ENCODE data around the gene KL. TPM values are rescaled to one million over a fixed set of nuclear protein-coding genes. Genes with fewer than 3 reads are reported as not detected.

KL gene
- total RNA-seq, 1 experiment from 2014 or later = not detected

DNA sequence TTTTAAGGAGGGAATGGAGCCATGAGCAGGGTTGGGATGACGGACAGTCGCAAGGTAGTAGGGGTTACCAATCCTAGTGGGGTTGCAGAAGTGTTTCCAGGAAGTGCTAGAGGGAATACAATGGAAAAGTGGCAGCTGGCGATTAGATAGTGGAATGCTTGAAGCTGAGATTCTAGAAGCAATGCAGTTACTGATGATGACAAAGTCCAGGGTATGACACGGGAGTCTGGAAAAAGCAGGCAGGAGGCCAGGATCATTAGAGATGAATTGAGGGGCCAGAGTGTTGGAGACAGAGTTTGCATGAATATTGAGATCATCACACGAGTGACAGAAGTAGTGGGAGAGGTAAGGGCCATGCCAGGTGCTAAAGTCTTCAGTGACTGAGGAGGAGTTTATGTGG, 17.3 kb upstream of the KL start:
- CTCF ChIA-PET = no interaction called here
- TF ChIP-seq, protein P1, sequence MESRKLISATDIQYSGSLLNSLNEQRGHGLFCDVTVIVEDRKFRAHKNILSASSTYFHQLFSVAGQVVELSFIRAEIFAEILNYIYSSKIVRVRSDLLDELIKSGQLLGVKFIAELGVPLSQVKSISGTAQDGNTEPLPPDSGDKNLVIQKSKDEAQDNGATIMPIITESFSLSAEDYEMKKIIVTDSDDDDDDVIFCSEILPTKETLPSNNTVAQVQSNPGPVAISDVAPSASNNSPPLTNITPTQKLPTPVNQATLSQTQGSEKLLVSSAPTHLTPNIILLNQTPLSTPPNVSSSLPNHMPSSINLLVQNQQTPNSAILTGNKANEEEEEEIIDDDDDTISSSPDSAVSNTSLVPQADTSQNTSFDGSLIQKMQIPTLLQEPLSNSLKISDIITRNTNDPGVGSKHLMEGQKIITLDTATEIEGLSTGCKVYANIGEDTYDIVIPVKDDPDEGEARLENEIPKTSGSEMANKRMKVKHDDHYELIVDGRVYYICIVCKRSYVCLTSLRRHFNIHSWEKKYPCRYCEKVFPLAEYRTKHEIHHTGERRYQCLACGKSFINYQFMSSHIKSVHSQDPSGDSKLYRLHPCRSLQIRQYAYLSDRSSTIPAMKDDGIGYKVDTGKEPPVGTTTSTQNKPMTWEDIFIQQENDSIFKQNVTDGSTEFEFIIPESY (IDR thresholded peaks at IDR 0.05; ENCODE audit: extremely low read depth, insufficient replicate concordance, low read length) = no peak
- no peak for TF ChIP-seq CBX3 (IDR thresholded peaks at IDR 0.05; ENCODE audit: low read depth)
- no peak for TF ChIP-seq EZH2 (IDR thresholded peaks at IDR 0.05)
- TF ChIP-seq ZNF274 (IDR thresholded peaks at IDR 0.05; ENCODE audit: low read depth, low read length) = no peak
- no peak for TF ChIP-seq ZFX (IDR thresholded peaks at IDR 0.05)
- TF ChIP-seq, protein P2, sequence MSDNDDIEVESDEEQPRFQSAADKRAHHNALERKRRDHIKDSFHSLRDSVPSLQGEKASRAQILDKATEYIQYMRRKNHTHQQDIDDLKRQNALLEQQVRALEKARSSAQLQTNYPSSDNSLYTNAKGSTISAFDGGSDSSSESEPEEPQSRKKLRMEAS (IDR thresholded peaks at IDR 0.05) = no peak
- TF ChIP-seq, protein P3, sequence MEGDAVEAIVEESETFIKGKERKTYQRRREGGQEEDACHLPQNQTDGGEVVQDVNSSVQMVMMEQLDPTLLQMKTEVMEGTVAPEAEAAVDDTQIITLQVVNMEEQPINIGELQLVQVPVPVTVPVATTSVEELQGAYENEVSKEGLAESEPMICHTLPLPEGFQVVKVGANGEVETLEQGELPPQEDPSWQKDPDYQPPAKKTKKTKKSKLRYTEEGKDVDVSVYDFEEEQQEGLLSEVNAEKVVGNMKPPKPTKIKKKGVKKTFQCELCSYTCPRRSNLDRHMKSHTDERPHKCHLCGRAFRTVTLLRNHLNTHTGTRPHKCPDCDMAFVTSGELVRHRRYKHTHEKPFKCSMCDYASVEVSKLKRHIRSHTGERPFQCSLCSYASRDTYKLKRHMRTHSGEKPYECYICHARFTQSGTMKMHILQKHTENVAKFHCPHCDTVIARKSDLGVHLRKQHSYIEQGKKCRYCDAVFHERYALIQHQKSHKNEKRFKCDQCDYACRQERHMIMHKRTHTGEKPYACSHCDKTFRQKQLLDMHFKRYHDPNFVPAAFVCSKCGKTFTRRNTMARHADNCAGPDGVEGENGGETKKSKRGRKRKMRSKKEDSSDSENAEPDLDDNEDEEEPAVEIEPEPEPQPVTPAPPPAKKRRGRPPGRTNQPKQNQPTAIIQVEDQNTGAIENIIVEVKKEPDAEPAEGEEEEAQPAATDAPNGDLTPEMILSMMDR (IDR thresholded peaks at IDR 0.05 in 2 of 3, conservative IDR thresholded peaks at IDR 0.05 in 1 of 3; ENCODE audit: borderline replicate concordance in 1 of 3, insufficient read depth in 1 of 3, low read depth in 2 of 3, low read length in 2 of 3) = no peak
- TF ChIP-seq ELF1 (IDR thresholded peaks at IDR 0.05; ENCODE audit: borderline replicate concordance, low read depth) = no peak
- no peak for TF ChIP-seq YY1 (IDR thresholded peaks at IDR 0.05; ENCODE audit: extremely low read depth, insufficient replicate concordance, low read depth, low read length)
- no peak for TF ChIP-seq EZH2phosphoT487 (IDR thresholded peaks at IDR 0.05; ENCODE audit: borderline replicate concordance)
- TF ChIP-seq SRF (IDR thresholded peaks at IDR 0.05; ENCODE audit: low read depth) = no peak
- no peak for TF ChIP-seq RAD21 (IDR thresholded peaks at IDR 0.05; ENCODE audit: low read depth)
- no peak for TF ChIP-seq POLR2A (IDR thresholded peaks at IDR 0.05; ENCODE audit: borderline replicate concordance, extremely low read depth, insufficient read depth, insufficient read length)
- TF ChIP-seq FOSL1 (IDR thresholded peaks at IDR 0.05; ENCODE audit: low read depth) = no peak
- no peak for TF ChIP-seq TCF7L2 (IDR thresholded peaks at IDR 0.05; ENCODE audit: borderline replicate concordance, extremely low read depth, insufficient read depth, insufficient read length)
- no peak for TF ChIP-seq JUND (IDR thresholded peaks at IDR 0.05)
- no peak for TF ChIP-seq SP1 (IDR thresholded peaks at IDR 0.05; ENCODE audit: low read depth)
- no peak for TF ChIP-seq CEBPB (IDR thresholded peaks at IDR 0.05; ENCODE audit: low read depth)
- no peak for TF ChIP-seq POLR2AphosphoS5 (IDR thresholded peaks at IDR 0.05; ENCODE audit: low read depth, low read length)
- H3K27ac ChIP-seq (ENCODE audit: low read depth, low read length) = no peak overlapping the region
- H3K4me2 ChIP-seq (ENCODE audit: low read length) = no peak overlapping the region
- BruUV-seq (replicated peaks) = no TSS peak
- H2AFZ ChIP-seq (ENCODE audit: low read depth, low read length, poor library complexity, severe bottlenecking) = no peak overlapping the region
- no peaks in the 10 kb centered on the region for H3K79me2 ChIP-seq (ENCODE audit: insufficient read depth, low read length)
- no peak overlapping the region for H3K9ac ChIP-seq (ENCODE audit: low read length)
- H3K9me3 ChIP-seq (ENCODE audit: control insufficient read depth in 1 of 2, insufficient read depth in 1 of 2, low read depth in 1 of 2, low read length in 2 of 2) = no peaks in the 10 kb centered on the region
- H3K9me2 ChIP-seq (ENCODE audit: insufficient read depth) = no peaks in the 10 kb centered on the region
- no peaks in the 10 kb centered on the region for H3K4me1 ChIP-seq (ENCODE audit: control insufficient read depth in 1 of 2, insufficient read depth in 2 of 2, low read length in 2 of 2)
- ATAC-seq = no peak
- H3K36me3 ChIP-seq (ENCODE audit: control insufficient read depth in 1 of 2, insufficient read depth in 2 of 2, low read length in 2 of 2) = no peaks in the 10 kb centered on the region
- no peaks in the 10 kb centered on the region for H3K27me3 ChIP-seq (ENCODE audit: insufficient read depth, low read length)
- POLR2A ChIA-PET = no interaction called here
- H3K4me3 ChIP-seq (replicated peaks in 1 of 2; ENCODE audit: low read depth in 1 of 2, low read length in 2 of 2) = no peak overlapping the region
- intact Hi-C loops (cut with micrococcal nuclease) = no loop called here
- DNase-seq (ENCODE audit: low read depth, low spot score) = no peak
- RAD21 ChIA-PET (ENCODE audit: low non-redundant PET in 1 of 2, low total read pairs in 2 of 2, uncharacterized antibody in 2 of 2, unreplicated experiment in 2 of 2) = no interaction called here
- no peaks in the 10 kb centered on the region for H4K20me1 ChIP-seq (ENCODE audit: insufficient read depth)

Measured in HCT116 (cell line).